ENCODE measurements around the gene EPS15. TPM values are rescaled to one million over a fixed set of nuclear protein-coding genes. Genes with fewer than 3 reads are reported as not detected.

EPS15 gene
- total and polyA plus RNA-seq, 2 of the 8 experiments (the other 6 are each of a cell fraction or from before 2014, with no cell fraction given) = 15.9 to 57.2 TPM

DNA sequence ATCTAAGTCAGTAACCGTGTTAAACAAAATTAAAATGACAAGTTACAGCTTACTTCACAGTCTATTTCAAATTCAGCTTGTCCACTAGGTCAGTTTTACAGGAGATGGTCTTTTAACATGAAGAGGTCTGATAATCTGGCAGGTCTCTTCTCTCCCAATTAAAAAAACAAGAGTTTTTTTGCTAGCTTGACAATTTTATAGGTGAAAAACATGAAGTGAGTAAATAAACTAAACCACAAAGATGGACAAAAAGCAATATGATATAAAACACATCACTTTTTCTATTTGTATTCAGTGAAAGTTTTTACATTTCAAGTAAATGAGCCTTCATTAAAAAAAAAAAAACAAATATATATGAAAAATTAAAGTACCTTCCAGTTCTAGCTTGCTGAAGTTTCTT, 163.7 kb downstream of the EPS15 start:
- Histone ChIP-seq H3K14ac (ENCODE audit: insufficient read length) (no peak overlapping the region), H4K8ac (ENCODE audit: extremely low read depth, insufficient read depth, low read length) (no peak overlapping the region), H2BK20ac (ENCODE audit: low read length) (no peak overlapping the region), H3K4me1 (replicated peaks in 1 of 4; ENCODE audit: control insufficient read depth in 3 of 4, insufficient read depth in 4 of 4, low read length in 3 of 4) (no peaks in the 10 kb centered on the region), H4K5ac (ENCODE audit: insufficient read length, low read depth, low read length) (no peak overlapping the region), H2BK15ac (ENCODE audit: low read length) (no peak overlapping the region), H3K4me3 (ENCODE audit: extremely low read depth in 1 of 4, insufficient read depth in 2 of 4, low read depth in 3 of 4, low read length in 4 of 4) (no peak overlapping the region), H3K56ac (replicated peaks; ENCODE audit: insufficient read length, low read depth, low read length) (no peak overlapping the region), H3K4ac (replicated peaks; ENCODE audit: insufficient read length, low read depth, low read length) (no peak overlapping the region), H2BK12ac (ENCODE audit: low read depth, low read length) (no peak overlapping the region), H3K23me2 (ENCODE audit: low read depth, low read length) (no peaks in the 10 kb centered on the region), H3K36me3 (ENCODE audit: control insufficient read depth in 2 of 4, insufficient read depth in 4 of 4, low read length in 3 of 4) (peaks cover 0 to 31% (median 2%) of the 10 kb centered on the region in 4 experiments; a peak in 3 of 8 replicates), H2AFZ (ENCODE audit: low read length) (no peak overlapping the region), H2BK120ac (replicated peaks; ENCODE audit: low read depth, low read length) (no peak overlapping the region), H2BK5ac (ENCODE audit: low read depth, low read length) (no peak overlapping the region), H3K79me1 (ENCODE audit: low read depth, low read length) (no peaks in the 10 kb centered on the region), H4K91ac (replicated peaks; ENCODE audit: insufficient read length, low read length) (no peak overlapping the region), H3K9ac (replicated peaks in 1 of 4; ENCODE audit: extremely low read depth in 1 of 4, low read depth in 3 of 4, low read length in 3 of 4) (no peak overlapping the region), H3K23ac (ENCODE audit: insufficient read length) (no peak overlapping the region), H2AK5ac (ENCODE audit: low read depth, low read length) (no peak overlapping the region), H3K79me2 (ENCODE audit: control insufficient read depth in 1 of 2, insufficient read depth in 2 of 2, low read length in 2 of 2) (no peaks in the 10 kb centered on the region), H4K20me1 (replicated peaks in 1 of 2; ENCODE audit: control insufficient read depth in 1 of 2, insufficient read depth in 2 of 2, low read length in 2 of 2) (no peaks in the 10 kb centered on the region), H3K4me2 (ENCODE audit: insufficient read depth in 1 of 2, low read depth in 2 of 2, low read length in 2 of 2) (no peak overlapping the region), H3K18ac (ENCODE audit: extremely low read depth, low read length) (no peak overlapping the region), H3K27ac (ENCODE audit: low read depth, low read length) (no peak overlapping the region), H3K27me3 (replicated peaks in 1 of 4; ENCODE audit: control insufficient read depth in 3 of 4, extremely low read depth in 1 of 4, insufficient read depth in 3 of 4, low read length in 3 of 4) (no peaks in the 10 kb centered on the region), H3K9me3 (ENCODE audit: insufficient read depth in 2 of 2, low read depth in 1 of 2, low read length in 1 of 2) (no peaks in the 10 kb centered on the region)
- CTCF ChIA-PET (ENCODE audit: partially characterized antibody) = no interaction called here
- POLR2A ChIA-PET (ENCODE audit: partially characterized antibody) = no interaction called here
- WGBS, 2 experiments (ENCODE audit: extremely low coverage in 1 of 2, insufficient coverage in 1 of 2, insufficient read length in 1 of 2, insufficient replicate concordance in 2 of 2, low coverage in 1 of 2, low lambda C conversion rate in 2 of 2, missing lambda C conversion rate in 1 of 2) = 95% methylated on average over 1 of the region's 1 CpG; no CpG with 5 or more reads in 1 of the 2 experiments
- no peak for FAIRE-seq
- no peak for TF ChIP-seq JUND (IDR thresholded peaks at IDR 0.05; ENCODE audit: low read length)
- TF ChIP-seq TBP (IDR thresholded peaks at IDR 0.05; ENCODE audit: low read depth, low read length) = no peak
- no peak for DNase-seq (ENCODE audit: low read depth in 1 of 2, low spot score in 2 of 2)

All from H1 (cell line).